Measurements from ENCODE around the gene SLC16A9.
A peak's percentile ranks its signal among the peaks of the same experiment; 100 is the strongest.

The SLC16A9 gene

DNA sequence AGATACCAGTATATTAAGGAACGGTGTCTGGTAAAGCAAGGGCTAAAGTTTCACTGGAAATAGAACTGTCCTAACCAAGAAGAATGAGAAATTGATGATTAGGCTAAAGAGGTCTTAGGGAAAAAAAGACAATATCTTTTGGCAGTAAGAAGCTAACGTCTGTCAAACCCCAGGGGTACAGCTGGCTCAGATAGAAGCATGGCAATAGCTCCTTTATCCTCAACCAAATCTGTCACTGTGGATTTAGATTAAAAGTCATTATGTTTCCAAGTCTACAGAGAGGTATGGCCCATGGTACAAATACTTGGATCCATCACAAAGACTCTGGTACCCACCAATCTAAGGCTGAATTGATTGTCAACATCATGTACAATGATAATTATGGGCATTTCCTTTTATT is 8.6 kb upstream of the SLC16A9 start:
- DNase-seq (ENCODE audit: low read depth): no peak
- TF ChIP-seq, protein P1, sequence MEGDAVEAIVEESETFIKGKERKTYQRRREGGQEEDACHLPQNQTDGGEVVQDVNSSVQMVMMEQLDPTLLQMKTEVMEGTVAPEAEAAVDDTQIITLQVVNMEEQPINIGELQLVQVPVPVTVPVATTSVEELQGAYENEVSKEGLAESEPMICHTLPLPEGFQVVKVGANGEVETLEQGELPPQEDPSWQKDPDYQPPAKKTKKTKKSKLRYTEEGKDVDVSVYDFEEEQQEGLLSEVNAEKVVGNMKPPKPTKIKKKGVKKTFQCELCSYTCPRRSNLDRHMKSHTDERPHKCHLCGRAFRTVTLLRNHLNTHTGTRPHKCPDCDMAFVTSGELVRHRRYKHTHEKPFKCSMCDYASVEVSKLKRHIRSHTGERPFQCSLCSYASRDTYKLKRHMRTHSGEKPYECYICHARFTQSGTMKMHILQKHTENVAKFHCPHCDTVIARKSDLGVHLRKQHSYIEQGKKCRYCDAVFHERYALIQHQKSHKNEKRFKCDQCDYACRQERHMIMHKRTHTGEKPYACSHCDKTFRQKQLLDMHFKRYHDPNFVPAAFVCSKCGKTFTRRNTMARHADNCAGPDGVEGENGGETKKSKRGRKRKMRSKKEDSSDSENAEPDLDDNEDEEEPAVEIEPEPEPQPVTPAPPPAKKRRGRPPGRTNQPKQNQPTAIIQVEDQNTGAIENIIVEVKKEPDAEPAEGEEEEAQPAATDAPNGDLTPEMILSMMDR (conservative IDR thresholded peaks at IDR 0.05; ENCODE audit: control insufficient read depth, insufficient read depth, low read depth, low read length): no peak
- no peak overlapping the region for H3K4me3 ChIP-seq (ENCODE audit: control insufficient read depth, low read depth, low read length)

- no peak overlapping the region for H3K4me3 ChIP-seq (ENCODE audit: control insufficient read depth, low read depth, low read length)
- TF ChIP-seq, protein P1 (conservative IDR thresholded peaks at IDR 0.05; ENCODE audit: control insufficient read depth, insufficient read depth, low read depth, low read length): no peak
- DNase-seq (ENCODE audit: low read depth): no peak
These were observed 3.7 kb upstream of the SLC16A9 start for GRCh38 chr10:59713196-59713821.

DNA sequence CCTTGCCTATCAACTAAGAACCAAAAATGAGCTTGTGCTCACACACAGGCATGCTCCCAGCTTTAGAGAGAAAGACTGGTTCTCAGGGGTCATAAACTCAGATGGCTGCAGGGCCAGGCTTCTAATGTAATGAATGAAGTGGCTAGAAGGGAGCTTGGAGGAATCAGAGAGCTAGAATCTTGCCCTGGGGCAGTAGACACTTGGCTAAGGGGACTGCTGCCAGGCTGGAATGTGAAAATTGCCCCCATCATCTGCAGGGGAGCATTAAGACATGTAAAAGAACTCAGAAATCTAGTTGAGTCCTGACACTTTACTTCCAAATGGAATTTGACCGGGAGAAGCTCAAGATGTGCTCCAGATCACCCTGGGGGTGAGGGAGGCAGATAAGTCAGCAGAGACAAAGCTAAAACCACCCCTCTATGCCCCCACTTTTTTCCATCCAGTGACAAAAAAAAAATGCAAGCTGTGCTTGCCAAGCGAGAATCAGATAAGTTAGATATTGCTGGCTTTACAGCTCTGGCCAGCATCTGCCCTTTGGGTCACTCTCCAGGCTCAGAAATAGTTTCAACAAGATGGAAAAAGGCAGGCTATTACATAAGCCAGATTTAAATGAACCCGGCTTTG is 2.3 kb upstream of the SLC16A9 start:
- TF ChIP-seq, protein P1 (conservative IDR thresholded peaks at IDR 0.05; ENCODE audit: control insufficient read depth, insufficient read depth, low read depth, low read length): no peak
- no peak overlapping the region for H3K4me3 ChIP-seq (ENCODE audit: control insufficient read depth, low read depth, low read length)
- no peak for DNase-seq (ENCODE audit: low read depth)

DNA sequence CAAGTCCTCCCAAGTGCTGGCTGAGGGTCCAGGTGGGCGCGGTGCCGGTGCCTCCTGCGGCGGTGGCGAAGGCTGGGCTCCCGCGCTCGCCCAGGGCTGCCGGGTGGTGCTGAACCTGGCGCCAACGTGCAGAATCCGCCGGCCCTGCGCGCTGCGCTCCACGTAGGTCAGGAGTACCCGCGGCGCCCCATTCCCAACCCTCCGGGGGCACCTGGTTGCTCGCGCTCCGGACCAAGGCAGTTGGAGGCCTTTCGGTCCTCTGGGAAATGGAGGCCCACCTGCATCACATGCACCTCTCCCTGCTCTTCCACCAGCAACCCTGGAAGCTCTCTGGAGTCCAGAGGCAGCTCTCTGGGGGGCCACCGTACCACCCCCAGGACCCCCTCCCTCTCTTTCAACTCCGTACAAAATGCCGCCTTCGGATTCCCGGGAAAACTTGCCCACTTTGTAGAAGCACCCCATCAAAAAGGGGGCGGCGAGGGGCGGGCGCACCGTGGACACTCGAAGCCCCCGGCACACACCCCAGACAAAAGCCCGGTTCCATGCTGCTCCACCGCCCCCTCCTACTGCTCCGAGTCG is 745 bp downstream of the SLC16A9 start:
- TF ChIP-seq, protein P1 (conservative IDR thresholded peaks at IDR 0.05; ENCODE audit: control insufficient read depth, insufficient read depth, low read depth, low read length): no peak
- DNase-seq (ENCODE audit: low read depth): no peak
- H3K4me3 ChIP-seq (ENCODE audit: control insufficient read depth, low read depth, low read length): peak overlapping the region; percentile 38

DNA sequence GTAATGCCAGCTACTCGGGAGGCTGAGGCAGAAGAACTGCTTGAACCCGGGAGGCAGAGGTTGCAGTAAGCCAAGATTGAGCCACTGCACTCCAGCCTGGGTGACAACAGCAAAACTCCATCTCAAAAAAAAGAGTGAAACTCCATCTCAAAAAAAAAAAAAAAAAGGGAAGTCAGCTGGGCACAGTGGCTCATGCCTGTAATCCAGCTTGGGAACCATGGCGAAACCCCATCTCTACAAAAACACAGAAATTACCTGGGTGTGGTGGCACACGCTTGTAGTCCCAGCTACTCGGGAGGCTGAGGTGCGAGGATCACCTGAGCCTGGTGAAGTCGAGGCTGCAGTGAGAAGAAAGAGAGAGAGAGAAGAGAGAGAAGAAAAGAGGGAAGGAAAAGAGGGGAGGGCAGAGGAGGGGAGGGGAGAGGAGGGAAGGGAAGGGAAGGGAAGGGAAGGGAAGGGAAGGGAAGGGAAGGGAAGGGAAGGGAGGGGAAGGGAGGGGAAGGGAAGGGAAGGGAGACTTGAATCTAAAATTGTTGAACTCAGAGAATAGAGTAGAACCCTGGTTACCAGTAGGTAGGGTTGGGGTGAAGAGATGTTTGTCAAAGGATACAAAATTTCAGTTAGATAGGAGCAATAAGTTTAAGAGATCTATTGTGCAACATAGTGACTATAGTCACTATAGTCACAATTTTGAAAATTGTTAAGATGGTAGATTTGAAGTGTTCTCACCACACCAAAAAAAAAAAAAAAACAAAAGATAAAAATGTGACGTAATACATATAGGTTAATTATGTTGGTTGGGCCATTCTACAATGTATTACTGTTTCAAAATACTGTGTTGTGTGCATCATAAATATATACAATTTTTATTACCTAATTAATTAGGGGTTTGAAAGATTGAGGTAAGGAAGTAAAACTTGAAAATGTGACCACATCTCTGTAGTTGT is 2.5 kb downstream of the SLC16A9 start:
- H3K4me3 ChIP-seq (ENCODE audit: control insufficient read depth, low read depth, low read length): no peak overlapping the region
- DNase-seq (ENCODE audit: low read depth): no peak
- TF ChIP-seq, protein P1 (conservative IDR thresholded peaks at IDR 0.05; ENCODE audit: control insufficient read depth, insufficient read depth, low read depth, low read length): no peak

DNA sequence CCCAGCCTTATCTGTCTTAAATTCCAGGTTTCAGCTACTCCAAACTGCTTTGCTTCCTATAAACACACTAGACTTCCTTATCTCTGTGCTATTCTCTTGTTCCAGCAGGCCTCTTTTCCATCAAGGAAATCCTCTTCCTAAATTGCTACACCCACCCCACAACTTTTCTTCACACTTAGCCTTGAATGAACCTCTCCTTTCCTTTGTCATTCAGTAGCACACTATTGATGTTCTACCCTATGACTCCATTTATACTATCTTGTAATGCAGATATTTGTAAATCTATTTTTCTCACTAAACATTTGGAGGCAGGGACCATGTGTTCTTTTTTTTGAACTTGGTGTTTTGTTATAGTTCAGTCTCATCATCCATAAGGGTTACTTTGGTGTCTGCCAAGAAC is 3.7 kb downstream of the SLC16A9 start:
- TF ChIP-seq, protein P1 (conservative IDR thresholded peaks at IDR 0.05; ENCODE audit: control insufficient read depth, insufficient read depth, low read depth, low read length): no peak
- DNase-seq (ENCODE audit: low read depth): no peak
- no peak overlapping the region for H3K4me3 ChIP-seq (ENCODE audit: control insufficient read depth, low read depth, low read length)

Measured in fibroblast of mammary gland (primary cell).